ENCODE measurements around the gene KIAA1671.

Gene KIAA1671

GRCh38 chr22:25122136-25122764, 169.7 kb downstream of the KIAA1671 start:
- no peak for DNase-seq (ENCODE audit: insufficient read length, low spot score)
- no peak for TF ChIP-seq CTCF (IDR thresholded peaks at IDR 0.05; ENCODE audit: insufficient read depth, missing control alignments)
- no peak for FAIRE-seq

GRCh38 chr22:25123677-25124076, 171.2 kb downstream of the KIAA1671 start:
- TF ChIP-seq CTCF (IDR thresholded peaks at IDR 0.05; ENCODE audit: insufficient read depth, missing control alignments) = no peak
- DNase-seq (ENCODE audit: insufficient read length, low spot score) = no peak
- FAIRE-seq = no peak

GRCh38 chr22:25125693-25126357, 173.3 kb downstream of the KIAA1671 start:
- TF ChIP-seq CTCF (IDR thresholded peaks at IDR 0.05; ENCODE audit: insufficient read depth, missing control alignments) = no peak
- no peak for FAIRE-seq
- no peak for DNase-seq (ENCODE audit: insufficient read length, low spot score)

- FAIRE-seq (no peak), DNase-seq (ENCODE audit: insufficient read length, low spot score) (no peak)
- TF ChIP-seq CTCF (IDR thresholded peaks at IDR 0.05; ENCODE audit: insufficient read depth, missing control alignments) = no peak
Observed at GRCh38 chr22:25126510-25126909, 174.0 kb downstream of the KIAA1671 start.

GRCh38 chr22:25127318-25127717, 174.8 kb downstream of the KIAA1671 start:
- no peak for DNase-seq (ENCODE audit: insufficient read length, low spot score)
- no peak for TF ChIP-seq CTCF (IDR thresholded peaks at IDR 0.05; ENCODE audit: insufficient read depth, missing control alignments)
- no peak for FAIRE-seq

- FAIRE-seq (no peak), DNase-seq (ENCODE audit: insufficient read length, low spot score) (no peak)
- no peak for TF ChIP-seq CTCF (IDR thresholded peaks at IDR 0.05; ENCODE audit: insufficient read depth, missing control alignments)
Observed at GRCh38 chr22:25130462-25130861, 177.9 kb downstream of the KIAA1671 start.

GRCh38 chr22:25131198-25131887, 178.8 kb downstream of the KIAA1671 start:
- FAIRE-seq (no peak), DNase-seq (ENCODE audit: insufficient read length, low spot score) (no peak)
- no peak for TF ChIP-seq CTCF (IDR thresholded peaks at IDR 0.05; ENCODE audit: insufficient read depth, missing control alignments)
